ENCODE measurements around the gene TMEM169. TPM values are rescaled to one million over a fixed set of nuclear protein-coding genes. Genes with fewer than 3 reads are reported as not detected.

The TMEM169 gene
- total and polyA plus RNA-seq, 7 donors: 0.80 to 1.4 (median 0.95) TPM; not detected in 3

DNA sequence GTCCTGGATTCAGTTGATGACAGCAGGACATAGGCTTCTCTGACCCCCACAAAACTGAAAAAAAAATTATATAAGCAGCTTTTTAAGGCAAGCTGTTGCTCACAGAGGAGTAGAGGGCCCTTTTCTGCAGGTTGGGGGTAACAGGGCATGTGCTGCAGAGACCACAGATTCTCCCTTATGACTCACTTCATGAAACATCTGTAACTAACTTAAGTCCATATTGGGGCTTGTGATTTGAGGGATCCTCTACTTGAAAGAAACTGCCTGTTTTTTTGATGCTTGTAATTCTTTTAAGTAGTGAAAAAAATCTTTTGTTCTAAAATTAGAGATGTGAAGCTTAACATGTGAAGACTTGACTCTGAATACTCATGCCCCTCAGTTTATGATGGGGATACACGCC is 60.8 kb downstream of the TMEM169 start:
- Histone ChIP-seq H3K27ac (no peak overlapping the region), H3K4me1 (no peaks in the 10 kb centered on the region), H3K27me3 (no peaks in the 10 kb centered on the region), H3K36me3 (peaks cover 17 to 99% (median 55%) of the 10 kb centered on the region in 4 donors), H3K4me3 (no peak overlapping the region), H3K9me3 (no peaks in the 10 kb centered on the region)
- intact Hi-C loops (cut with DNase I): no loop called here
- WGBS, 2 donors: 80 to 98% methylated on average over 1 of the region's 1 CpG
- DNase-seq: no peak
- TF ChIP-seq, protein P1, sequence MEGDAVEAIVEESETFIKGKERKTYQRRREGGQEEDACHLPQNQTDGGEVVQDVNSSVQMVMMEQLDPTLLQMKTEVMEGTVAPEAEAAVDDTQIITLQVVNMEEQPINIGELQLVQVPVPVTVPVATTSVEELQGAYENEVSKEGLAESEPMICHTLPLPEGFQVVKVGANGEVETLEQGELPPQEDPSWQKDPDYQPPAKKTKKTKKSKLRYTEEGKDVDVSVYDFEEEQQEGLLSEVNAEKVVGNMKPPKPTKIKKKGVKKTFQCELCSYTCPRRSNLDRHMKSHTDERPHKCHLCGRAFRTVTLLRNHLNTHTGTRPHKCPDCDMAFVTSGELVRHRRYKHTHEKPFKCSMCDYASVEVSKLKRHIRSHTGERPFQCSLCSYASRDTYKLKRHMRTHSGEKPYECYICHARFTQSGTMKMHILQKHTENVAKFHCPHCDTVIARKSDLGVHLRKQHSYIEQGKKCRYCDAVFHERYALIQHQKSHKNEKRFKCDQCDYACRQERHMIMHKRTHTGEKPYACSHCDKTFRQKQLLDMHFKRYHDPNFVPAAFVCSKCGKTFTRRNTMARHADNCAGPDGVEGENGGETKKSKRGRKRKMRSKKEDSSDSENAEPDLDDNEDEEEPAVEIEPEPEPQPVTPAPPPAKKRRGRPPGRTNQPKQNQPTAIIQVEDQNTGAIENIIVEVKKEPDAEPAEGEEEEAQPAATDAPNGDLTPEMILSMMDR (IDR thresholded peaks at IDR 0.05): no peak
- TF ChIP-seq POLR2A (IDR thresholded peaks at IDR 0.05): no peak

DNA sequence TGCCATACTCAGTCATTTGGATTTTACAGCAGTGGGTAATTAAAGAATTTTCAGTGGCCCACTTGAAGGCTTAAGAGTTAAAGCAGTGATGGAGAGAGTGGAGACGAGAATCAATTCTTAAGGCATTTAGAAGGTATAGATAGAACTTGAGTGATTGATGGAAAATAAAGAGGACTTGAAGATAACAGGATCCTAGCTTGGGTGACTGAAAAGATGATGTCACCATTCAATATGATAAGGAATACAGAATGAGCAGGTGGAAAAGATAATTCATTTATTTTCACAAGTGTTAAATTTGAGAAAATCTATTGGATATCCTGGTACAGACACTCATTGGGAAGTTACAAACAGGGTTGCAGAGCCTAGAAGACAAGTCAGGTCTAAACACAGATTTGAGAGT is 62.7 kb downstream of the TMEM169 start:
- intact Hi-C loops (cut with DNase I): no loop called here
- peaks cover 3 to 99% (median 47%) of the 10 kb centered on the region in 4 donors for H3K36me3 ChIP-seq
- H3K4me3 ChIP-seq: no peak overlapping the region
- no peak overlapping the region for H3K27ac ChIP-seq
- TF ChIP-seq, protein P1 (IDR thresholded peaks at IDR 0.05): no peak
- TF ChIP-seq POLR2AphosphoS5 (IDR thresholded peaks at IDR 0.05) (no peak), EP300 (IDR thresholded peaks at IDR 0.05) (no peak), POLR2A (IDR thresholded peaks at IDR 0.05) (no peak)
- H3K4me1 ChIP-seq: no peaks in the 10 kb centered on the region
- WGBS, 2 donors: 94 to 96% methylated on average over 1 of the region's 1 CpG
- H3K27me3 ChIP-seq: no peaks in the 10 kb centered on the region
- no peak for DNase-seq
- H3K9me3 ChIP-seq: no peaks in the 10 kb centered on the region

DNA sequence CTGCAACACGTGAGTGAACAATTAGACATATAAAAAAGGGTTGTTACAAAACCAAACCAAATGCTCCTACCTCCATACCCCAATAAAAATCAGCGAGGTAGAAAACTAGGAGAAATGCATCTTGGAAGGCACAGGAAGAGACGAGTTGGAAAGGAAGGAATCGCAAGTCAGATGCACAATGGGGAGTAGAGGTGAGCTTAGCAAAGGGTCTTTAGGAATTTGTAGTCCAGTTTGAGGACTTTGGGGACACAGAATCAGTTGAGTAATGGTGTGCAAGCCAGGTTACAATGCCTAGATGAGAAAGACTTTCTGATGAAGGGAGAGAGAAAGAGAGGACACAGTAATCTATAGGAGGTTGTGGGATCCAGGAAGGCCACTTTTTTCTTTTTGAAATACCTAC is 63.1 kb downstream of the TMEM169 start:
- no peaks in the 10 kb centered on the region for H3K4me1 ChIP-seq
- peaks cover 0 to 99% (median 47%) of the 10 kb centered on the region in 4 donors for H3K36me3 ChIP-seq
- TF ChIP-seq, protein P1 (IDR thresholded peaks at IDR 0.05): no peak
- TF ChIP-seq POLR2AphosphoS5 (IDR thresholded peaks at IDR 0.05) (no peak), EP300 (IDR thresholded peaks at IDR 0.05) (no peak), POLR2A (IDR thresholded peaks at IDR 0.05) (no peak)
- no peaks in the 10 kb centered on the region for H3K9me3 ChIP-seq
- no peak overlapping the region for H3K4me3 ChIP-seq
- intact Hi-C loops (cut with DNase I): no loop called here
- DNase-seq: no peak
- WGBS, 2 donors: 94 to 95% methylated on average over 4 of the region's 4 CpGs
- H3K27me3 ChIP-seq: no peaks in the 10 kb centered on the region
- H3K27ac ChIP-seq: no peak overlapping the region

DNA sequence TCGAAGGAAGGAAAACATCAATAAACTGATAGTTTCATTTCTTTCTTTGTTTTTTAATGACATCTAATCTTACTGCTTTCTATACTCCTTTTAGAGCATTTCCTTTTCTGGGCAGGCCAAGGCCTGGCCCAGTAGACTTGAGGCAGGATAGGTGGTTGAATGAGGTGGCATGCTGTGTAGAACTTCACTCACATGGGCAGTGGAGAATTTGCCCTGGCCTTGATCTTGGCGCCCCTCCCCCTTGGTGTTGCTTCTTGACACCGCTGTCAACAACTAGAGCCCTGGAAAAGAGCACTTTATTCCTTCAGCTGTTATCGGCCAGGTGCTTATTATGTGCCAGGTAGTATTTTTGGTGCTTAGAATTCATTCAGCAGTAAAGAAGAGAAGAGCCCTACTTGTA is 64.9 kb downstream of the TMEM169 start:
- H3K9me3 ChIP-seq: no peaks in the 10 kb centered on the region
- H3K27me3 ChIP-seq: no peaks in the 10 kb centered on the region
- no peak for DNase-seq
- no peak for TF ChIP-seq POLR2AphosphoS5 (IDR thresholded peaks at IDR 0.05)
- no peak for TF ChIP-seq EP300 (IDR thresholded peaks at IDR 0.05)
- no peak for TF ChIP-seq POLR2A (IDR thresholded peaks at IDR 0.05)
- TF ChIP-seq, protein P1 (IDR thresholded peaks at IDR 0.05): no peak
- 72 to 89% methylated on average over 4 of the region's 4 CpGs for WGBS, 2 donors
- H3K4me1 ChIP-seq: no peaks in the 10 kb centered on the region
- H3K4me3 ChIP-seq: no peak overlapping the region
- intact Hi-C loops (cut with DNase I): no loop called here
- H3K36me3 ChIP-seq: peaks cover 0 to 99% (median 52%) of the 10 kb centered on the region in 4 donors
- H3K27ac ChIP-seq: no peak overlapping the region
